ENCODE data around the gene STRADB.
"Not testable (repeated sequence)": the region's sequence is repeated elsewhere in the genome, so short reads cannot be mapped to it uniquely, and the experiment has no call there.

The STRADB gene, protein sequence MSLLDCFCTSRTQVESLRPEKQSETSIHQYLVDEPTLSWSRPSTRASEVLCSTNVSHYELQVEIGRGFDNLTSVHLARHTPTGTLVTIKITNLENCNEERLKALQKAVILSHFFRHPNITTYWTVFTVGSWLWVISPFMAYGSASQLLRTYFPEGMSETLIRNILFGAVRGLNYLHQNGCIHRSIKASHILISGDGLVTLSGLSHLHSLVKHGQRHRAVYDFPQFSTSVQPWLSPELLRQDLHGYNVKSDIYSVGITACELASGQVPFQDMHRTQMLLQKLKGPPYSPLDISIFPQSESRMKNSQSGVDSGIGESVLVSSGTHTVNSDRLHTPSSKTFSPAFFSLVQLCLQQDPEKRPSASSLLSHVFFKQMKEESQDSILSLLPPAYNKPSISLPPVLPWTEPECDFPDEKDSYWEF

GRCh38 chr2:201451292-201452057, at the start of gene STRADB, which contains the start of gene TRAK2:
STRADB (plus strand) TSS chr2:201451740; CDS start chr2:201454841, 3,101 bp downstream.
TRAK2 (minus strand) TSS chr2:201451458; CDS start chr2:201420507, 30,951 bp downstream.
- DNase-seq: peak; percentile 97

- DNase-seq: no peak
These were observed 49.7 kb upstream of the STRADB start for GRCh38 chr2:201401815-201402214.

DNA sequence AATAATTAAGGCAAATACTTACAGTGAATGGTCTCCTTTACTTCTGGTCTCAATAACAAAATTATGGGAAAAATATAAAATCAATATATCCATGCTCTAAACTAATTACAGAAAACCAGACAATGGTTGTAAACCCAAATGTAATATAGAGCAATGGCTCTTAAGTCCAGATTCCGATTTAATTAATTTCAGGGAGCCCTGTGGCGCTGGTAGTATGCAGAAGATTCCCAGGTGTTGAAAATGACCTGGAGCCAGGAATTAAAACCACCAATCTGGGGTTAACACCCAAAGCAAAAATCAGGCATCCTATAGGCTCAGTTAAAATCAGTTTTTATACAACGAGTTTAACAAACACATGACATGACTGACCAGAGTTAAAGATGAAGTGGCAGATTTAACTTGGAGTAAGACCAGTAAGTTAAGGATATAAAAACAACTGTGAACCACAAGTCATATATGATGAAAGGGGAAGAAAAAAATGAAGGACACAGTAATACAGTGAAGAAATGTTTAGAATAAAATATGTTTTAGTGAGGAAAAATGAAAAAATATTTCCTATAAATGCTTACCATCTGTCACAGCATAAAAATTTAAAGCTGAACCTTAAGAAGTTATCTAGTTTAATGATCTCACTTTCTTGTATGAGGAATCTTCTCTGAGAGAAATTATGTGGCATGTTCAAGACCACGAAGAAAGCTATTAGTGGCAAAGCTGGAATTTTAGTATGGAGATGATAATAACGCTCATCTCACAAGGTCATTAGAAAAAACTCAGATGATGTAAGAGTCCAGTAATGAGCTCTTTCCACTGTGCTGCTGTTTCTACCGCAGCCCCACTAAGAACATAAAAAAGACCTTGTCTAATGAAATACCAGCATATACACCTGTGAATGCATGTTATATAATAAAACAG, 48.6 kb upstream of the STRADB start:
- no peak for DNase-seq

- no peak for DNase-seq
These were observed 47.7 kb upstream of the STRADB start for GRCh38 chr2:201403880-201404279.

DNA sequence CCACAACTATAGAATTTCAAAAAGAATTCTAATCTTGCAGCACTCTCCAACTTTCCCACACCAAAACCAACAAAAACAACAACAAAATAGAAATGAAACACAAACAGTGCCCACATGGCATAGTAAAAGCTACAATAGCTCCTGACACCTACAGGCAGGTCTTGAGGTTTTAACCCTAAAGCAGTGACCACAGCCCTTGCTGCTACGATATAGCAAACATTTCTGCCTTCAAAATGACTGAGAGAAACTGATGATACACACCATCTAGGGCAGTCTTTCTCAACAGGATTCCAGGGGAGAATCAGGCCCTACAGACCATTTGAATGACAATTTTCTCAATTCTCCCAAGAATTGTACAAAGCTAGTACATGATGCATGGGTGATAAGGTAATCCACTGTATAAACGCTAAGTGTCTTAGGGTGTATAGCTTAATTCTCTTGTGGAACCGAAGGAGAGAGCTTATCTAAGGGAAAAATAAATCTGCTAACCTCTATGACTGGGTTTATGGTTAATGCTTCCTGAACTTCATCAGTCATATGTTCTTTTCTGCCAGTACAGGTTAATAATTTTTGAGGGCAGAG, 46.8 kb upstream of the STRADB start:
- DNase-seq: no peak

DNA sequence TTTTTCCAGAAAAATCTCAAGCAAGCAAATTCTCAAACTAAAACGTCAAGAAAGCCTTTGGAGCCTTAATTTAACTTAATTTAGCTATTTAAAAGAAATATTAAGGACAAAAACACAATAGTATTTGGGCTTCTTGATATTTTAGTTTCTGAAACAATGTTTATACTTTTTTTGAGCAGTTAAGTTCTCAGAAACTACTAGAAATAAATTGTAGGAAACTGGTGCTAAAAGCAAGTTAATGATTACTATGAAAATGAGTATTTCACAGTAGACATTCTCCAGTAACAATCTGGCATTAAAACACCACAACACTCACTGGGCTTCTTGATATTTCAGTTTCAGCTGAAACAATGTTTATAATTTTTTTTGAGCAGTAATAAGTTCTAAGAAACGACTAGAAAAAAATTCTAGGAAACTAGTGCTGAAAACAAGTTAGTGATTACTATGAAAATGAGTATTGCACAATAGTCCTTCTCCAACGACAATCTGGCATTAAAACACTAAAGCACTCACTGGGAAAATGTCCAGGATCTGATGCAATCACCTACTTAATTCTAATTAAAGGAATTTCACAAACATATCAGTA, 45.4 kb upstream of the STRADB start:
- no peak for DNase-seq

DNA sequence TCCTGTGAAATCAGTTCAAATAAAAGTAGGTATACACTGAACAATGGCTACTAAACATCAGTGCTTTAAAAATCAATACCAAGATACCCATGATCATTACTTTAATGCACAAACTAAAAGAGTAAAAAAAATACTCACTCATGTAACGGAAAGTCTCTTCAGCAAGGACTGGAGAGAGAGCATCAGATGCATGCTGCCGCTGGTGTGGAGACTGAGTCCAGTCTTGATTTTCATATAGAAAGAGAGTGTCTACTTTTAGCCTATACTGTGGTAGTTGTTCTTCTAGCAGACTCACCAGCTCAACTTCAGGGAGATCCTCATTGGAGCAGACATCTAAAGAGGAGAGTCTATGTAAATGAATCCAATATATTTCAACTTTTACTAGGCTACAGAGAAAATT, 44.3 kb upstream of the STRADB start:
- no peak for DNase-seq

- DNase-seq: no peak
These were observed 42.6 kb upstream of the STRADB start for GRCh38 chr2:201408931-201409330.

DNA sequence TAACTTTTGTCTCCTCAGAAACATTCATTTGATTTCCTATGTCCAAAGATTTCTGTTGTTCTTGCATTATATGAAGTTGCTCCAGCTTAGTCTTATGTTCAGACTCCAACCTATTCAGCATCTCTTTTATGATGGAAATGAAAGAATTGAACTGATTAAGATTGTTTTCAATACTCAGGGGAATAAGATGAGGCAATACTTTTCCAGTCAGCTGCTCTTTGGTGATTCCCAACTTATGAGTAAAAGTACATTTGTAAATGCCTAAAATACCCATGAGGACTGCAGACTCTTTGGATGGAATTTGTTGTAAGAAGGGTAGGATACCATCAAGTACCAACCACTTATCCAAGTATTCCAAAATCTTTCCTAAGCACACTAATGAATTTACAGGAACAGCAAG, 40.1 kb upstream of the STRADB start:
- DNase-seq: no peak

DNA sequence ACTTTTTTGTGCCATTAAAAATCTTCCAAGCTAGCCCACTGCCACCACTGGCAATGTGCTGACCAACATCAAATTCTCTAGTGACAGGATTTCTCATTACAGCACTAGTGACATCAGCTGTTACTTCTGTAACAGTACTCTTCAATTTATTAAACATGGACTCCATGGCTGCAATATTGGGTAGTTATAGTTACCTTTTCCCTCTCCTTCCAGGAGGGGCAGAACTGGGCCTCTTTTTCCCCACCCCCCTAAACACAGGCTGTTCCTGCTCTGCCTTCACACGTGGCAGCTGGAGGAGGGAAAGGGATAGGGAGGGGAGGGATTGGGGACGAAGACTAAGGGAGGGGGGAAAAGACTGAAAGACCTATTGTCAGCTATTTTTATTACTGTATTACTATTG, 38.4 kb upstream of the STRADB start:
- DNase-seq: no peak

DNA sequence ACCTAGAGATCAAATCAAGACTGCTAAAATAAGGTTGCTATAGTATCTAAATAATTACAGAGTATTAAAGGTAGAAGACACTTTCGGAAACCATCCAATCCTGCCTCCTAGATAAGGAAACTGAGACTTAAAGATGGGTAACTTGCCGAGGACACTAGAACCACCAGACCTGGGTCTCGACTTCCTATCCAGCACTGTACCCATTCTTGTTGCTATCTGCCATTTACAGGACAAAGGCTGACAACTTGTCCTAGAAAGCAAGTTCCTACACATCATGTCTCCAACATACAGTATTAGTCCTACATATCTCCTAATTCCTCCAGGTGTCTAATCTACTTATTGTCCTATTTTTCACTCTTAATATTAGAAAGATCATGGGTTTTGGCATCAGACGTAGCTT, 38.0 kb upstream of the STRADB start:
- no peak for DNase-seq

DNA sequence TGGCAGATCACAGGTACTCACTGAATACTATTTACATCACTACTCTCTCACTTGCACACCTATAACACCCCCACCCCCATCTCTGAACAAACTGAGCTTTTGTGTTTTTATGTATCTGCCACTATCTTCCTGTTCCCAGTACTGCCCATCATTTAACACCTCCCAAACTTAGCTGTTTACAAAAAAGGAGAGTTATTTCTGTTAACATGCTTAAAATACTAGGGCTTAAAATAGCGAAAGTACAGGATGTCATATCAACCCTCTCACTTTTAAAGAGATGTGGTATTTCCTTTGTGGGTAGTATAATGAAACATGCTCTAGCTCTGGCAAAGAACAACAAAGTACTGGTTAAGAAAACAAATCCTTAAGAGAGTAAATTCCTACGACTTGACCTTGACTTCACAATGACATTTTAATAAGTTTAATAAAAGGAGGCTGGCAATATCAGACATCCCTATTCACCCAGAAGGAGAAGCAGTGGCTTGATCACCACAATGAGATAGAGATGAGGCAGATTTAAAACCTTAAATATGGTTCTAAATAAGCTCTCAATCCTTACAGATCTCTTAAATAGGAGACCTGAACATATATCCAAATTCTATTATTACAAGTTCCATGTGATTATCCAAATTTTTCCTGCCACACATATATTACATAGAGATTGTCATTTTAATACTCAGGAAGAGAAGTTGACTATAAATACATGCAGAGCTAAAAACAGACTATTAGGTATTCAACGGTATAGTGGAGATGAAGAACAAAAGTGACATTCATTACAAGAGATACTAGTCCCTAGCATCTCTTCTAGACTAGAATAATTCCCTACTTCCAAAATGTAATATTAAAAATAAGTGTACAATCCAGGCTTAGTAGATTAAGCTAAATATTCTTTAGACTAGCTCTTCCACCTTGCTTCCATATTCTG, 37.2 kb upstream of the STRADB start:
- no peak for DNase-seq

DNA sequence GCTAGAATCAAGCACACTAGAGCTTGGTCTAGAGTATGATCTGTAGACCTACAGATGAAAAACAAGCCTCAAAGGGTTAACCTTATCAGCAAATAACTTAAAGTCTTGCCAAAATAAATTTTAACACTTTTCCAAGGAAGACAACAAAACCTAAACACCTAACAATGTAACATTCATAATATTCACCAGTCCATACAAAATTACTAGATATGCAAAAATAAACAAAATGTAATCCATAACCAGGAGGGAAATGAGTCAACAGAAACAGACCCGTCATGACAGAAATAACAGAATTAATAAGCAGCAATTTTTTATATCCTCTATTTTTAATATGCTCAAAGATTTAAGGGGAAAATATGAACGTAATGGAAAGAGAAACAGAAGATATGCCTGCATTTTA, 36.4 kb upstream of the STRADB start:
- DNase-seq: no peak

DNA sequence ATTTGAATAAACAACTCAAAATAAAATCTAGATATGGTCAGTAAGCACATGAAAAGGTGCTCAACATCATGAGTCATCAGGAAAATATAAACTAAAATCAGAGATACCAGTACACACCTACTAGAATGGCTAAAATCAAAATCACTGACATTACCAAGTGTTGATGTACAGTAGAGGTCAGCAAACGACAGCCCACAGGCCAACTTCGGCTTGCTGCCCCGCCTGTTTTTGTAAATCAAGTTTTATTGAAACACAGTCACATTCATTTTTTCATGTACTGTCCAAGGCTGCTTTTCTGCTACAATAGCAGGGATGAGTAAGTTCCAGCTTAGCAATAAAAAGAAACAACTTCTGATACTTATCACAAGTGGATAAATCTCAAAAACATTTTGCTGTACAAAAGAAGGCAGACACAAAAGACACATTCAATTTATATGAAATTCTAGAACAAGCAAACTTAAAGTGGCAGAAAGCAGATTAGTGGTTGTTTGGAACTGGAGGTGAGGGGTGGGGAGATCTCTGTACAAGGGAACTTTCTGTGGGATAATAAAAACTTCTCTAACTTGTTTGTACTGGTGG, 32.4 kb upstream of the STRADB start:
- no peak for DNase-seq

- no peak for DNase-seq
These were observed 31.6 kb upstream of the STRADB start for GRCh38 chr2:201419986-201420385.

- DNase-seq: no peak
These were observed 31.0 kb upstream of the STRADB start for GRCh38 chr2:201420442-201421113.

GRCh38 chr2:201425952-201426351, 25.6 kb upstream of the STRADB start:
- DNase-seq: no peak

DNA sequence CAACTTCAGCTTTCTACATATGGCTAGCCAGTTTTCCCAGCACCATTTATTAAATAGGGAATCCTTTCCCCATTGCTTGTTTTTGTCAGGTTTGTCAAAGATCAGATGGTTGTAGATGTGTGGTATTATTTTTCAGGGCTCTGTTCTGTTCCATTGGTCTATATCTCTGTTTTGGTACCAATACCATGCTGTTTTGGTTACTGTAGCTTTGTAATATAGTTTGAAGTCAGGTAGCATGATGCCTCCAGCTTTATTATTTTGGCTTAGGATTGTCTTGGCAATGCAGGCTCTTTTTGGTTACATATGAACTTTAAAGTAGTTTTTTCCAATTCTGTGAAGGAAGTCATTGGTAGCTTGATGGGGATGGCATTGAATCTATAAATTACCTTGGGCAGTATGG, 23.2 kb upstream of the STRADB start:
- DNase-seq: not testable (repeated sequence)

DNA sequence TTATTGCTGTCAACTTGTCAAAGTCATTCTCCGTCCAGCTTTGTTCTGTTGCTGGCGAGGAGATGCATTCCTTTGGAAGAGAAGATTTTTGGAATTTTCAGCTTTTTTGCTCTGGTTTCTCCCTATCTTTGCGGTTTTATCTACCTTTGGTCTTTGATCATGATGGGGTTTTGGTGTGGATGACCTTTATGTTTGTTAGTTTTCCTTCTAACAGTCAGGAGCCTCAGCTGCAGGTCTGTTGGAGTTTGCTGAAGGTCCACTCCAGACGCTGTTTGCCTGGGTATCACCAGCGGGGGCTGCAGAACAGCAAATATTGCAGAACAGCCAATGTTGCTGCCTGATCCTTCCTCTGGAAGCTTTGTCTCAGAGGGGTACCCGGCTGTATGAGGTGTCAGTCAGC, 21.7 kb upstream of the STRADB start:
- not testable (repeated sequence) for DNase-seq

DNA sequence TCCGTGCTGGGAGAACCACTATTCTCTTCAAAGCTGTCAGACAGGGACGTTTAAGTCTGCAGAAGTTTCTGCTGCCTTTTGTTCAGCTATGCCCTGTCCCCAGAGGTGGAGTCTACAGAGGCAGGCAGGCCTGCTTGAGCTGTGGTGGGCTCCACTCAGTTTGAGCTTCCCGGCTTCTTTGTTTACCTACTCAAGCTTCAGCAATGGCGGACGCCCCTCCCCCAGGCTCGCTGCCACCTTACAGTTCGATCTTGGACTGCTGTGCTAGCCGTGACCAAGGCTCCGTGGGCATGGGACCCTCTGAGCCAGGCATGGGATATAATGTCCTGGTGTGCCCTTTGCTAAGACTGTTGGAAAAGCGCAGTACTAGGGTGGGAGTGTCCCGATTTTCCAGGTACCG, 21.2 kb upstream of the STRADB start:
- not testable (repeated sequence) for DNase-seq

Measured in CD4-positive, alpha-beta T cell treated with Interferon gamma for 1 hour (primary cell).